Progenitor cell of endocrine pancreas (in vitro differentiated cells): Measurements from ENCODE around the gene MIA3. TPM values are rescaled to one million over a fixed set of nuclear protein-coding genes. Genes with fewer than 3 reads are reported as not detected.

Source experiments
- DNase-seq: peaks from one replicate; pipeline ENCODE4 v3.0.0; 2021; ENCODE audit warnings: low spot score; ENCODE audit not compliant: unreplicated experiment
- H3K27ac Mint-ChIP-seq: 2 replicates; pipeline ENCODE4 v1.8.0; 2021; ENCODE audit warnings: mild to moderate bottlenecking, moderate library complexity, mixed read lengths
- H3K27me3 Mint-ChIP-seq: 2 replicates; pipeline ENCODE4 v1.8.0; 2021; ENCODE audit warnings: mixed read lengths
- H3K36me3 Mint-ChIP-seq: 2 replicates; pipeline ENCODE4 v1.8.0; 2022; ENCODE audit warnings: mixed read lengths; ENCODE audit not compliant: insufficient read depth
- H3K4me1 Mint-ChIP-seq: 2 replicates; pipeline ENCODE4 v1.8.0; 2021; ENCODE audit warnings: low read depth, mixed read lengths
- H3K4me3 Mint-ChIP-seq: 2 replicates; pipeline ENCODE4 v1.8.0; 2021; ENCODE audit warnings: low read depth, mild to moderate bottlenecking, moderate library complexity, mixed read lengths
- H3K9me3 Mint-ChIP-seq: 2 replicates; pipeline ENCODE4 v1.8.0; 2021; ENCODE audit warnings: low read depth, mixed read lengths
- CTCF ChIP-seq: fragments of 200-600 bp; sonication (generic); IDR thresholded peaks from one replicate; pipeline ENCODE4 v1.5.0; 2021; ENCODE audit warnings: antibody characterized with exemption, mild to moderate bottlenecking; ENCODE audit not compliant: unreplicated experiment
- total RNA-seq: library from RNA; stranded (reverse); gene quantifications from 2 replicates; pipeline ENCODE4 v1.2.1, GENCODE V29; 2021

Gene MIA3
- total RNA-seq, 1 donor from 2014 or later: 67.1 TPM

- H3K4me1 Mint-ChIP-seq: peaks cover 10% of the 10 kb centered on the region
- peak overlapping the region; percentile 100 for H3K27ac Mint-ChIP-seq
- peaks cover 5% of the 10 kb centered on the region for H3K36me3 Mint-ChIP-seq
- H3K9me3 Mint-ChIP-seq: no peaks in the 10 kb centered on the region
- no peak for TF ChIP-seq CTCF
- DNase-seq: peak; percentile 87
- H3K27me3 Mint-ChIP-seq: no peaks in the 10 kb centered on the region
- peak overlapping the region; percentile 99 for H3K4me3 Mint-ChIP-seq
Measured at GRCh38 chr1:222713091-222713961, 95.4 kb downstream of the MIA3 start.

GRCh38 chr1:222716393-222716792, 98.5 kb downstream of the MIA3 start:
- TF ChIP-seq CTCF: no peak
- H3K36me3 Mint-ChIP-seq: peaks cover 14% of the 10 kb centered on the region
- no peak overlapping the region for H3K27ac Mint-ChIP-seq
- no peak for DNase-seq
- H3K9me3 Mint-ChIP-seq: no peaks in the 10 kb centered on the region
- no peak overlapping the region for H3K4me3 Mint-ChIP-seq
- H3K27me3 Mint-ChIP-seq: no peaks in the 10 kb centered on the region
- peaks cover 2% of the 10 kb centered on the region for H3K4me1 Mint-ChIP-seq

Other genes with a start within 250 kb of the MIA3 start
- gene HHIPL2, start 70.0 kb upstream of the MIA3 start, total RNA-seq: 0.27 and 0.57 TPM in 2 replicates
- 19.7 and 20.7 TPM in 2 replicates for gene TAF1A, start 28.2 kb upstream of the MIA3 start, total RNA-seq
- gene AIDA, start 94.4 kb downstream of the MIA3 start, total RNA-seq: 57.8 and 62.3 TPM in 2 replicates
- 27.5 and 28.0 TPM in 2 replicates for gene BROX, start 94.5 kb downstream of the MIA3 start, total RNA-seq
- gene FAM177B, start 119.1 kb downstream of the MIA3 start, total RNA-seq: not detected in 2 replicates
- 9.1 and 9.3 TPM in 2 replicates for gene DISP1, start 196.9 kb downstream of the MIA3 start, total RNA-seq